HPDE6-E6E7 (cell line): ENCODE results near the gene ST8SIA3.

Experiments used
- DNase-seq: peaks from one replicate; pipeline ENCODE4 v3.0.0; 2011; ENCODE audit warnings: missing footprints; ENCODE audit errors: extremely low spot score

ST8SIA3 gene, protein sequence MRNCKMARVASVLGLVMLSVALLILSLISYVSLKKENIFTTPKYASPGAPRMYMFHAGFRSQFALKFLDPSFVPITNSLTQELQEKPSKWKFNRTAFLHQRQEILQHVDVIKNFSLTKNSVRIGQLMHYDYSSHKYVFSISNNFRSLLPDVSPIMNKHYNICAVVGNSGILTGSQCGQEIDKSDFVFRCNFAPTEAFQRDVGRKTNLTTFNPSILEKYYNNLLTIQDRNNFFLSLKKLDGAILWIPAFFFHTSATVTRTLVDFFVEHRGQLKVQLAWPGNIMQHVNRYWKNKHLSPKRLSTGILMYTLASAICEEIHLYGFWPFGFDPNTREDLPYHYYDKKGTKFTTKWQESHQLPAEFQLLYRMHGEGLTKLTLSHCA

GRCh38 chr18:57352271-57352701 lies at the start of gene ST8SIA3:
TSS of gene ST8SIA3 (plus strand) at chr18:57352557. CDS start at chr18:57352847, 290 bp downstream.
- DNase-seq, result no peak

DNA sequence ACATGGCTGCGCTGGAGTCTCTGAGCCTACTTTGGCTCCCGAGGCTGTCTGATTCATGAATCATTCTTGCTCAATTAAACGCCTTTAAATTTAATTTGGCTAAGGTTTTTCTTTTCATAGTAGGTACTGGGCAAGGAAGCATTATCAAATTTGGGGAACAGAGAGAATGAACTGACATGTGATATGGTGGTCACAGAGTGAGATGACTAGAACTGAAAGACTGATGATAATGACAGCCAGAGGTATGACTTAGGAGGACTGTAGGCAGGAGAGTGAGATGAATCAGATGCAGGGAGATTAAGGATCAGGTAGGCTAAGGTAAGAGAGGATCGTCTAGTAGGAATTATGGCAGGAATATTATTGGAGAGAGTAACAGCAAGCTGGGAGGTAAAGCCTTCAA lies 40.9 kb upstream of the ST8SIA3 start:
- DNase-seq, result no peak

DNA sequence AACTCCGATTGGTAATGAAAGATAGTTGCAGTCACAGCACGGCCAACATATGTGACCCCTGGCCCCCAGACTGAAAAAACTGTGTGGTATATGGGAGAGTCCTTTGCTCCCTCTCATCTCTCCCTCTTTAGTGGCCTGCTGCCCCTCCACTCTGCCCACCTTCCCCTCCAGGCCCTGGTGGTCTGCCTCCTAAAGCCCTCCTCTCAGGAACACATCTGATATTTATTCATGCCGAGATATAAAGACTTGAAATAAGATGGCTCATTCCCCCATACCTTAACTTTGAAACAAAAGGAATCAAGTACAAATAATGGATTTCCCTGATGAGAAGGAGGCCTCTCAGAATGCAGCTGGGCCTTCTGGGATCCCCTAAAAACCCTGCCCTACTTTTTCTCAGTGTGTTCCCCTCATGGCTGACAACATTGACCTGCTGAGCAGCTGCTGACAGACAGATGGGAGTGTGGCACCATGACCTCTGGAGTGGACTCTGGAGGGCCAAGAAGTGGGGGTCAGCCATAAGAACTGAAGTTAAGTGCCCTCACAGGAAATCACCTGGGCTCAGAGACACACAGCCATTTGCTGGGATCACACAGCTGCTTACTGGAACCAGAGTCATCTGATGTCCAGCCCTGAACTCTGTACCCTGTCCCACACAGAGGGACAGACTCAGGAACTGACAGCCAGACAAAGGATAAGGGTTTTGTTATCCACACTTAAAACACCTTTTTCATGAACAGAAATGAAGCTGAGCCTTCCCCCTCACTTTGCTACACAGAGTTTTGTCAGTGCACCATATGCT lies 39.8 kb upstream of the ST8SIA3 start:
- DNase-seq, result no peak

DNA sequence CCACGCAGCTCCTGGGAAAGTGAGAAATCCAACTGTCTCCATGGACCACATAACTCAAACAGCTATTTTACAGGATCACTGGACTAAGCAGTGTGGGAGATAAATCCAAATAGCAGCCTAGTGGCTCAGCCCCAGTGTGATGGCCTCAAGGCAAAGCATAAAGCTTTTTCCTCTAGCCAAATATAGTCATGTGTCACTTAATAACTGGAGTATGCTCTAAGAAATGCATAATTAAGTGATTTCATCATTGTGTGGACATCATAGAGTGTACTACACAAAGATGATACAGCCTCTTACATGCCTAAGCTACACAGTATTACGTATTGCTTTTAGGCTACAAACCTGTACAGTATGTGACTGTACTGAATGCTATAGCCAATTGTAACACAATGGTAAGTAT lies 31.8 kb upstream of the ST8SIA3 start:
- no peak for DNase-seq

DNA sequence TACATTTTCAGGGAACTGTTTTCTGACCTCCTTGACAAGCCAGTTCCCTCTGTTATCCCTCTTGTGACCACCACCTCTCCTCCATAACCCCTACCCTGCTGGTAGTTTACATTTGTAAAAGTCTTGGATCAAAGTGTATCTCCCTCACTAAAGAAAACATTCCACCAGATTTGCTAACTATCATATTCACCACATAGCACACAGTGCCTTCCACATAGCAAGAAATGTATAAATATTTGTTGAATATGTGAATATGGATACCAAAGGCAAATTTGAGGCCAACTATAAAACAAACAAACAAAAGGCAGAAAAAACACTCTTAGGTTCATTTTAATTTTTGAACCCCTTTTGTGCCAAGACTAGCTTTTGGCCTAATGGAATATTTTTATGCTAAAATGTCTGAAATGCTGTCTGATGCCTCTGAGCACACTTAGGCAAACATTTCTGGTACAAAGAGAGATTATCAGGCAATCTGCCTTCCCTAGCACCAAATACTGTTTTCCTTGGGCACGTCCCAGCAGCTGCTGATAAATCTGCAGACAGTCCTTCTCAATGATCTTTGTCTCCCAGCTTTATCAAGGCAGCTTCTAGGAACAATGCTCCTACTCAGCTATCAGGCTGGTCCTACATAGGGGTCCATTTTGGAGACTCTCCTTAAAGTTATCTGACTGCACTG lies 26.7 kb upstream of the ST8SIA3 start:
- no peak for DNase-seq

DNA sequence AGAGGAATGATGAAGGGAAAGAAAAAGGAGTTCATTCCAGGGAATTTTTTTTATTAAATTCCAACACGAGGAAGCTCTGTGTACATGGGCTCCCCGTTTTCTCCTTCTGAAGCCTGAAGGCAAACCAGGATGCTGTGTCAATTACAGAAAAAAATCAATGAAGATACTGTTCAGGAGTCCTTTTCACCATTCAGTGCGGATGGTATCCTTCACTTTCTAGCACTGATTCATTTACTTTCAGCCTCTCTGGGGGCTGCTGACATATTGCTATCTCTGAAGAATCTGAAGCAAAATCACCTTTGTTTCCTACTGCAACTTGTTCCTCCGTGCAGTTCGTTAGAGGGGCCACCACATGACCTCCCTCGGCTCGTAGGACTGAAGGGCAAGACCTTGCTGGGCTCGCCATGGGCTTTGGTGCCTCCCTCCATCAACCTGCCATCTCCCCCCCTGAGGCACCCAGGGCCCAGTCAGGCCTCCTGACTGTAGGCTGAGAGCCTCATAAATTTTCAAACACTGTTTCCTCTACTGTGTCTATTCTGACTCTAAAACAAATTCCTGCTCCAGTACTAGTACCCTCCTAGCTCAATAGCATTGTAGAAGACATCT lies 25.5 kb upstream of the ST8SIA3 start:
- no peak for DNase-seq

- DNase-seq, result no peak
Measured at GRCh38 chr18:57328665-57329064, 23.7 kb upstream of the ST8SIA3 start.

DNA sequence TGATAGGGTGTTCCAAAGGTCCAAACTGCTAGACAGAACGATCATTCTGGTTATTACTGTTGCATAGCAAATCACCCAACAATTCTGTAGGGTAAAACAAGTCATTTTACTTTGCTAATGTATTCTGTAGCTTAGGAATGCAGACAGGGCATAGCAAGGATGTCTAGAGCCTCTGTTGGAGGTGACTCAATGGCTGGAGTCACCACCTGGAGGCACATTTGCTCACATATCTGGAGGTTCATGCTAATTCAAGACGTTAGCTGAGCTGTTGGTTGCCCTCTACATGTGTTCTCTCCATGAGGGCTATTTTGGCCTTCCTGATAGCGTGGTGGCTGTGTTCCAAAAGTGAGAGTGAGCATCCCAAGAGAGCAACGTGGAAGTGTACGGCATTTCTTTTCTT lies 22.5 kb upstream of the ST8SIA3 start:
- no peak for DNase-seq

DNA sequence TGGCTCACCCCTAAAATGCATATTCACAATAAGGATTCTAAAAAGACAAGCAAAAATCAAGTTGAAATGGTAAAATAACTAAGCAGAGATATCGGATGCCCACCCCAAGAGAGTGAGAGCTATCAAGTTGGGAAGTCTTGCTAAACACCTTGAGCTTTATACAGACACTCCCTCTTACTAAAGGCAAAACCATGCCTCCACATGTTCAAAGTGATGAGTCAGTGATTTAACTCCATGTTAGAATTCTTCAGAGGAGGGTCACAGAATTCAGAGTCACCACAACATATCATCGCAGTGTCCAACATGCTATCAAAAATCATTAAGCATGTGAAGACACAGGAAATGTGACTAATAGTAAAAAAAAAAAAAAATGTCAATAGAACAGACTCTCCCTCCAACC lies 20.6 kb upstream of the ST8SIA3 start:
- peak; percentile 46 for DNase-seq

DNA sequence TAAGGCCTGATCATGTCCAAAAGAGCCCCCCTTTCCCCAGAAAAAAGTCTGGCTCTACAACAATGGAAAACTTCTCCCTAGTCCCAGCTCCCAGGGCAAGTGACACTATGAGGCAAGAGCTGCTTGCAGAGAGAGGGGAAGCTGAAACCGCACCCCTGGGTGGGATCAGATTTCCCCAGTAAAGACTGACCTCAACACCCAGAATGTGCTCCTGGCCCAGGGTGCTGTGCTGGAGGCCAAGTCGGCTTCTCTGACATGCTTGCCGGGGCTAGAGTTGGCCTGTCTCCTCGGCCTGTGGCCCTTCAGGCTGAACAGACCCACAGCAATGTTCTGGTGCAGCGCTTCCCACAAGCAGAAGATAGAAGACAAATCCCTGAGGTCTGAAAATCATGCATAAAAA lies 18.4 kb upstream of the ST8SIA3 start:
- no peak for DNase-seq

DNA sequence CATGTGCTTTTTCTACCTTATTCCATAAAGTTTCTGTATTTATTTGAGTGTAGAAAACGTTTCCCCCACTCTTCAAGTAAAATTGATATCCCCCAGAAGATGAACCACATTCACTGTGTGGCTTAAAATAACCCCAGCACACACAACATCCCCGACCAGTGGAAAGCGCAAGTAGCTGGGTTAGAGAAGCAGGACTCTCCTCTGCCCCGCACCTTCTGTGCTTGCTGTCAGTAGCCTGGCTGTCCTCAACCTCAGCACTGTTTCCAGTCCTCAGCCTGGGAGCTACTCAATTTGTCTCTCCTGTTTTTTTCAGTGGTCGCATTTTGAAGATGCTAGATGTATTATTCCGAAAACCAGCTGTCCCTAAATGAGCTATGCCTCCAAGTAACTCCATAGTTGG lies 18.0 kb upstream of the ST8SIA3 start:
- no peak for DNase-seq

GRCh38 chr18:57336343-57336742 lies 16.0 kb upstream of the ST8SIA3 start:
- DNase-seq, result no peak

DNA sequence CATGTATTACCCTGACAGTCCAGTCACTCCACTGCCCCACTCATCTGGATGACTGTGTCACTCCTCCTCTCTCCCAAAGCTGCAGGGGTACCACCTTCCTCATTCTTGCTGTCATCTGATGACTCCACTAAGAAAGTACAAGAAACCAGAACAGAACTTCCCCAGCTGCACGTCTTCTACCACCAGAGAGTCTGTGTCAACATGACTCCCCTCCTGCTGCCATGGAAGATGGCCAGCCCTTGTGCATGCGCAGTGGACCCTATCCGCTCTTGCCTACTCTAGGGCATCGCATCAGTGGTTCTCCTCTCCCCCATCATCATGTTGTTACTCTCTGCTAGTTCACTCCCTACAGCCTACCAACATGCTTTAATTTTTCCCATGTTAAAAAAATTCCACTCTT lies 14.5 kb upstream of the ST8SIA3 start:
- DNase-seq, result no peak

DNA sequence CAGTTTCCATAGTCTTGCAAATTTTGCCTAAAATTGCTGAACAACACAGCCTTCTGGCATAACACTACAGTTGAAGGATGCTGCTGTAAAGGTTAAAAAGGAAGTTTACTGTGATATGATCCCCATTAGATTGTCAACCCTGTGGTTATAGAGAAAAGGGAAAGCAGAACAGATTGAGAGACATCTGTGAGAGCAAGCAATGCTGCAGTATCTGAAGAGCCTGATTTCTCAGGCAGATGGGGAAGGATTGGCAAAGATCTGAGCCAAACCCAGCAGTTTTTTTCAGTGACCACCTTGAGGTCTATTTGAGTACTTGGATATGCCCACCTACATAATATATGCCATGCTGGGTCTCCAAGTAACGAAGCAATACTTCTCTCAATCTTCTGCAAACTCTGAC lies 8.5 kb upstream of the ST8SIA3 start:
- DNase-seq, result no peak

- DNase-seq, result no peak
Measured at GRCh38 chr18:57346876-57347275, 5.5 kb upstream of the ST8SIA3 start.

DNA sequence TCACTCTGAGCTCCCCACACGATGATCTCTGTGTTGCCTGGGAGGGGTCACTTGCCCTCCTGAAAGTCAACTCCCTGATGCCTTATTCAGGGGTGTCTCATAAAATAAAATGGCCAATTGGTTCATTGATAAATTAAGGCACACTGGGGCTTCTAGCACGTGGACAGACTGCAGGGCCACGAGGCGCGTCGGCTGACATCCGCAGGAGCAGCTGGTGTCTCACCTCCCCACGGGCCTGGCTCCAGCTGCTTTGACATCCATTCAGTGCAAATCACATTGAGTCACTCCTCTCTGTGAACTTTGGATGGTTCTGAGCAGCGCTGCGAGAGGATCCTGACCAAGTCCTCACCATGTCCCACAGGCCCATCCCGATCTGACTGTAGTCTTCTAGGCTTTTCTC lies 4.6 kb upstream of the ST8SIA3 start:
- no peak for DNase-seq

DNA sequence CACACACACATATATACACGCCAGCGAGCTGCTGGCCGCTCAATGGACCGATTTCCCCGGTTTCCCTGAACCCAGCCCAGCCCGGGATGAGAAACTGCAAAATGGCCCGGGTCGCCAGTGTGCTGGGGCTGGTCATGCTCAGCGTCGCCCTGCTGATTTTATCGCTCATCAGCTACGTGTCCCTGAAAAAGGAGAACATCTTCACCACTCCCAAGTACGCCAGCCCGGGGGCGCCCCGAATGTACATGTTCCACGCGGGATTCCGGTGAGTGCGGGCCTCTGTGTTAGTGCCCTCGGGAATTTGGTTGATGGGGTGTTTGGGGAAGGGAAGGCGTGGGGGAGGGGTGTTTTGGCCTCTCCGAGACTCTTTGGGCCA lies 392 bp downstream of the ST8SIA3 start:
- DNase-seq, result no peak

GRCh38 chr18:57353137-57353939 lies 981 bp downstream of the ST8SIA3 start:
- no peak for DNase-seq

GRCh38 chr18:57353940-57354461 lies 1.6 kb downstream of the ST8SIA3 start:
- no peak for DNase-seq

- DNase-seq, result no peak
Measured at GRCh38 chr18:57359433-57359832, 7.1 kb downstream of the ST8SIA3 start.

- DNase-seq, result no peak
Measured at GRCh38 chr18:57362714-57363113, 10.4 kb downstream of the ST8SIA3 start.
